ENCODE measurements around the gene PPP2R2C. TPM values are rescaled to one million over a fixed set of nuclear protein-coding genes. Genes with fewer than 3 reads are reported as not detected.

Gene PPP2R2C
- total RNA-seq, 1 experiment from 2014 or later = 32.9 TPM

DNA sequence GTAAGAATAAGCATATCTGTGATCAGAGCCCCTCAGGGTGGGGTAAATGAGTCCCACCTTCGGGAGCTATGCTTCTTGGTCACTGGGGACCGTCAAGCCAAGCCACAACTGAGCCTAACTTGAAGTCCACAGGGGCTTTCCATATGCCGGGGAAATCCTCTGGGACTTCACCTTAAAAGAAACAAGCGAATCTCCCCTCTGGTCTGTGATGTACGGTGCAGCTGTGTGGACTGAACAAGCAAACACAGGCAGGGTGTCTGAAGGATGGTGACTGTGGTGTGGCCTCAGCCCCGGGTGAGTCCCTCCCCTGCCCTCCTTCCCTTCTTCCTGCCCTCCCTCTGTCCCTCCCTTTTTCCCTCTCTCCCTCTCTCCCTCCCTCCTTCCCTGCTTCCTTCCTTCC is 29.7 kb upstream of the PPP2R2C start:
- POLR2A ChIA-PET = no interaction called here
- BruUV-seq (replicated peaks) = no TSS peak

More for the DNA sequence above, 29.7 kb upstream of the PPP2R2C start:
- H2AFZ ChIP-seq (ENCODE audit: low read depth, low read length, poor library complexity, severe bottlenecking) = no peak overlapping the region
- H3K36me3 ChIP-seq (ENCODE audit: control insufficient read depth in 1 of 2, insufficient read depth in 2 of 2, low read length in 2 of 2) = no peaks in the 10 kb centered on the region
- DNase-seq (ENCODE audit: low read depth, low spot score) (no peak), ATAC-seq (no peak)
- TF ChIP-seq, protein P1, sequence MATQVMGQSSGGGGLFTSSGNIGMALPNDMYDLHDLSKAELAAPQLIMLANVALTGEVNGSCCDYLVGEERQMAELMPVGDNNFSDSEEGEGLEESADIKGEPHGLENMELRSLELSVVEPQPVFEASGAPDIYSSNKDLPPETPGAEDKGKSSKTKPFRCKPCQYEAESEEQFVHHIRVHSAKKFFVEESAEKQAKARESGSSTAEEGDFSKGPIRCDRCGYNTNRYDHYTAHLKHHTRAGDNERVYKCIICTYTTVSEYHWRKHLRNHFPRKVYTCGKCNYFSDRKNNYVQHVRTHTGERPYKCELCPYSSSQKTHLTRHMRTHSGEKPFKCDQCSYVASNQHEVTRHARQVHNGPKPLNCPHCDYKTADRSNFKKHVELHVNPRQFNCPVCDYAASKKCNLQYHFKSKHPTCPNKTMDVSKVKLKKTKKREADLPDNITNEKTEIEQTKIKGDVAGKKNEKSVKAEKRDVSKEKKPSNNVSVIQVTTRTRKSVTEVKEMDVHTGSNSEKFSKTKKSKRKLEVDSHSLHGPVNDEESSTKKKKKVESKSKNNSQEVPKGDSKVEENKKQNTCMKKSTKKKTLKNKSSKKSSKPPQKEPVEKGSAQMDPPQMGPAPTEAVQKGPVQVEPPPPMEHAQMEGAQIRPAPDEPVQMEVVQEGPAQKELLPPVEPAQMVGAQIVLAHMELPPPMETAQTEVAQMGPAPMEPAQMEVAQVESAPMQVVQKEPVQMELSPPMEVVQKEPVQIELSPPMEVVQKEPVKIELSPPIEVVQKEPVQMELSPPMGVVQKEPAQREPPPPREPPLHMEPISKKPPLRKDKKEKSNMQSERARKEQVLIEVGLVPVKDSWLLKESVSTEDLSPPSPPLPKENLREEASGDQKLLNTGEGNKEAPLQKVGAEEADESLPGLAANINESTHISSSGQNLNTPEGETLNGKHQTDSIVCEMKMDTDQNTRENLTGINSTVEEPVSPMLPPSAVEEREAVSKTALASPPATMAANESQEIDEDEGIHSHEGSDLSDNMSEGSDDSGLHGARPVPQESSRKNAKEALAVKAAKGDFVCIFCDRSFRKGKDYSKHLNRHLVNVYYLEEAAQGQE (IDR thresholded peaks at IDR 0.05; ENCODE audit: low read depth) = no peak
- TF ChIP-seq CEBPB (IDR thresholded peaks at IDR 0.05; ENCODE audit: low read depth) (no peak), POLR2A (IDR thresholded peaks at IDR 0.05; ENCODE audit: borderline replicate concordance, extremely low read depth, insufficient read depth, insufficient read length) (no peak), RAD21 (IDR thresholded peaks at IDR 0.05; ENCODE audit: low read depth) (no peak), SP1 (IDR thresholded peaks at IDR 0.05; ENCODE audit: low read depth) (no peak), TCF7L2 (IDR thresholded peaks at IDR 0.05; ENCODE audit: borderline replicate concordance, extremely low read depth, insufficient read depth, insufficient read length) (no peak), YY1 (IDR thresholded peaks at IDR 0.05; ENCODE audit: extremely low read depth, insufficient replicate concordance, low read depth, low read length) (no peak), ZFX (IDR thresholded peaks at IDR 0.05) (no peak), ELF1 (IDR thresholded peaks at IDR 0.05; ENCODE audit: borderline replicate concordance, low read depth) (no peak), EZH2phosphoT487 (IDR thresholded peaks at IDR 0.05; ENCODE audit: borderline replicate concordance) (no peak), JUND (IDR thresholded peaks at IDR 0.05) (no peak), POLR2AphosphoS5 (IDR thresholded peaks at IDR 0.05; ENCODE audit: low read depth, low read length) (no peak), EGR1 (IDR thresholded peaks at IDR 0.05; ENCODE audit: low read depth) (no peak), CBX3 (IDR thresholded peaks at IDR 0.05; ENCODE audit: low read depth) (no peak), SIN3A (IDR thresholded peaks at IDR 0.05; ENCODE audit: low read depth) (no peak)
- TF ChIP-seq, protein P2, sequence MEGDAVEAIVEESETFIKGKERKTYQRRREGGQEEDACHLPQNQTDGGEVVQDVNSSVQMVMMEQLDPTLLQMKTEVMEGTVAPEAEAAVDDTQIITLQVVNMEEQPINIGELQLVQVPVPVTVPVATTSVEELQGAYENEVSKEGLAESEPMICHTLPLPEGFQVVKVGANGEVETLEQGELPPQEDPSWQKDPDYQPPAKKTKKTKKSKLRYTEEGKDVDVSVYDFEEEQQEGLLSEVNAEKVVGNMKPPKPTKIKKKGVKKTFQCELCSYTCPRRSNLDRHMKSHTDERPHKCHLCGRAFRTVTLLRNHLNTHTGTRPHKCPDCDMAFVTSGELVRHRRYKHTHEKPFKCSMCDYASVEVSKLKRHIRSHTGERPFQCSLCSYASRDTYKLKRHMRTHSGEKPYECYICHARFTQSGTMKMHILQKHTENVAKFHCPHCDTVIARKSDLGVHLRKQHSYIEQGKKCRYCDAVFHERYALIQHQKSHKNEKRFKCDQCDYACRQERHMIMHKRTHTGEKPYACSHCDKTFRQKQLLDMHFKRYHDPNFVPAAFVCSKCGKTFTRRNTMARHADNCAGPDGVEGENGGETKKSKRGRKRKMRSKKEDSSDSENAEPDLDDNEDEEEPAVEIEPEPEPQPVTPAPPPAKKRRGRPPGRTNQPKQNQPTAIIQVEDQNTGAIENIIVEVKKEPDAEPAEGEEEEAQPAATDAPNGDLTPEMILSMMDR (IDR thresholded peaks at IDR 0.05 in 2 of 3, conservative IDR thresholded peaks at IDR 0.05 in 1 of 3; ENCODE audit: borderline replicate concordance in 1 of 3, insufficient read depth in 1 of 3, low read depth in 2 of 3, low read length in 2 of 3) = no peak
- no peaks in the 10 kb centered on the region for H3K79me2 ChIP-seq (ENCODE audit: insufficient read depth, low read length)
- peaks cover 9 to 12% of the 10 kb centered on the region in 2 experiments; a peak in 2 of 4 replicates for H3K9me3 ChIP-seq (ENCODE audit: control insufficient read depth in 1 of 2, insufficient read depth in 1 of 2, low read depth in 1 of 2, low read length in 2 of 2)
- H3K27ac ChIP-seq (ENCODE audit: low read depth, low read length) = no peak overlapping the region
- H3K4me1 ChIP-seq (ENCODE audit: control insufficient read depth in 1 of 2, insufficient read depth in 2 of 2, low read length in 2 of 2) = no peaks in the 10 kb centered on the region
- CTCF ChIA-PET = no interaction called here
- no peaks in the 10 kb centered on the region for H3K27me3 ChIP-seq (ENCODE audit: insufficient read depth, low read length)
- RAD21 ChIA-PET (ENCODE audit: low non-redundant PET in 1 of 2, low total read pairs in 2 of 2, uncharacterized antibody in 2 of 2, unreplicated experiment in 2 of 2) = no interaction called here
- intact Hi-C loops (cut with micrococcal nuclease) = no loop called here
- no peak overlapping the region for H3K4me2 ChIP-seq (ENCODE audit: low read length)
- no peak overlapping the region for H3K9ac ChIP-seq (ENCODE audit: low read length)
- no peaks in the 10 kb centered on the region for H4K20me1 ChIP-seq (ENCODE audit: insufficient read depth)
- no peak overlapping the region for H3K4me3 ChIP-seq (replicated peaks in 1 of 2; ENCODE audit: low read depth in 1 of 2, low read length in 2 of 2)
- no peaks in the 10 kb centered on the region for H3K9me2 ChIP-seq (ENCODE audit: insufficient read depth)

Data from HCT116 (cell line).